GM21619 (cell line): Measurements from ENCODE around the gene SLC22A12.
"Not testable (repeated sequence)": the region's sequence is repeated elsewhere in the genome, so short reads cannot be mapped to it uniquely, and the experiment has no call there.

ENCODE experiments used
- ATAC-seq: cut with Tn5 transposase; IDR thresholded peaks from one replicate; pipeline ENCODE4 v1.9.1; 2021; ENCODE audit not compliant: unreplicated experiment

The SLC22A12 gene

GRCh38 chr11:64583296-64584262, 7.4 kb upstream of the SLC22A12 start:
- ATAC-seq, result no peak

- ATAC-seq, result no peak
These were observed 5.9 kb upstream of the SLC22A12 start for GRCh38 chr11:64585150-64585549.

- no peak for ATAC-seq
These were observed 4.7 kb upstream of the SLC22A12 start for GRCh38 chr11:64586366-64586765.

- ATAC-seq, result no peak
These were observed 2.3 kb upstream of the SLC22A12 start for GRCh38 chr11:64588701-64589100.

- ATAC-seq, result no peak
These were observed 525 bp downstream of the SLC22A12 start for GRCh38 chr11:64591257-64592233.

- no peak for ATAC-seq
These were observed 1.2 kb downstream of the SLC22A12 start for GRCh38 chr11:64592234-64592615.

GRCh38 chr11:64592656-64593055, 1.6 kb downstream of the SLC22A12 start:
- ATAC-seq, result no peak

GRCh38 chr11:64593156-64594105, 2.4 kb downstream of the SLC22A12 start:
- ATAC-seq, result no peak

GRCh38 chr11:64594159-64594939, 3.3 kb downstream of the SLC22A12 start:
- ATAC-seq, result no peak

- ATAC-seq, result not testable (repeated sequence)
These were observed 4.9 kb downstream of the SLC22A12 start for GRCh38 chr11:64595922-64596321.

GRCh38 chr11:64597671-64598101, 6.7 kb downstream of the SLC22A12 start:
- no peak for ATAC-seq

- ATAC-seq, result no peak
These were observed 7.2 kb downstream of the SLC22A12 start for GRCh38 chr11:64598106-64598796.

GRCh38 chr11:64598797-64599697, 8.0 kb downstream of the SLC22A12 start:
- no peak for ATAC-seq

- no peak for ATAC-seq
These were observed 8.7 kb downstream of the SLC22A12 start for GRCh38 chr11:64599698-64600211.

GRCh38 chr11:64600281-64600992, 9.4 kb downstream of the SLC22A12 start:
- ATAC-seq, result no peak

- no peak for ATAC-seq
These were observed 10.8 kb downstream of the SLC22A12 start for GRCh38 chr11:64601605-64602465.
